GM12873 (cell line): ENCODE measurements around the gene PRSS8.

ENCODE experiments used
- CTCF ChIP-seq: IDR thresholded peaks from 2 replicates; pipeline ENCODE4 v1.5.1; 2012; ENCODE audit warnings: low read depth, mild to moderate bottlenecking, moderate library complexity, low read length, control low read depth; ENCODE audit not compliant: insufficient read depth; ENCODE audit errors: missing control alignments

PRSS8 gene

GRCh38 chr16:31094088-31094423 is 41.5 kb downstream of the PRSS8 start:
- TF ChIP-seq CTCF = no peak

GRCh38 chr16:31093132-31093703 is 42.3 kb downstream of the PRSS8 start:
- no peak for TF ChIP-seq CTCF

GRCh38 chr16:31092330-31092729 is 43.2 kb downstream of the PRSS8 start:
- TF ChIP-seq CTCF = no peak

- TF ChIP-seq CTCF = no peak
Observed at GRCh38 chr16:31090540-31090939, 45.0 kb downstream of the PRSS8 start.

GRCh38 chr16:31089199-31089598 is 46.3 kb downstream of the PRSS8 start:
- no peak for TF ChIP-seq CTCF

GRCh38 chr16:31088459-31089183 is 46.9 kb downstream of the PRSS8 start, which contains the start of gene PRSS53:
PRSS53 (minus strand) TSS chr16:31088943; CDS start chr16:31088809, 134 bp downstream.
- TF ChIP-seq CTCF = no peak

- TF ChIP-seq CTCF = no peak
Observed at GRCh38 chr16:31087971-31088370, 47.6 kb downstream of the PRSS8 start.
